GM19193 (cell line): ENCODE data around the gene LDLRAP1.

Source experiments
- POLR2A ChIP-seq: IDR thresholded peaks from 4 replicates; pipeline ENCODE4 v1.6.1; 2011; ENCODE audit not compliant: insufficient read depth, insufficient read length; ENCODE audit errors: extremely low read depth

LDLRAP1 gene, protein sequence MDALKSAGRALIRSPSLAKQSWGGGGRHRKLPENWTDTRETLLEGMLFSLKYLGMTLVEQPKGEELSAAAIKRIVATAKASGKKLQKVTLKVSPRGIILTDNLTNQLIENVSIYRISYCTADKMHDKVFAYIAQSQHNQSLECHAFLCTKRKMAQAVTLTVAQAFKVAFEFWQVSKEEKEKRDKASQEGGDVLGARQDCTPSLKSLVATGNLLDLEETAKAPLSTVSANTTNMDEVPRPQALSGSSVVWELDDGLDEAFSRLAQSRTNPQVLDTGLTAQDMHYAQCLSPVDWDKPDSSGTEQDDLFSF

GRCh38 chr1:25543425-25544242 lies at the start of gene LDLRAP1:
TSS of gene LDLRAP1 (plus strand) at chr1:25543606. CDS start at chr1:25543699, 93 bp downstream.
- peak; percentile 50 for TF ChIP-seq POLR2A

GRCh38 chr1:25494952-25495351 lies 48.5 kb upstream of the LDLRAP1 start:
- TF ChIP-seq POLR2A, result no peak

GRCh38 chr1:25500694-25501093 lies 42.7 kb upstream of the LDLRAP1 start:
- no peak for TF ChIP-seq POLR2A

DNA sequence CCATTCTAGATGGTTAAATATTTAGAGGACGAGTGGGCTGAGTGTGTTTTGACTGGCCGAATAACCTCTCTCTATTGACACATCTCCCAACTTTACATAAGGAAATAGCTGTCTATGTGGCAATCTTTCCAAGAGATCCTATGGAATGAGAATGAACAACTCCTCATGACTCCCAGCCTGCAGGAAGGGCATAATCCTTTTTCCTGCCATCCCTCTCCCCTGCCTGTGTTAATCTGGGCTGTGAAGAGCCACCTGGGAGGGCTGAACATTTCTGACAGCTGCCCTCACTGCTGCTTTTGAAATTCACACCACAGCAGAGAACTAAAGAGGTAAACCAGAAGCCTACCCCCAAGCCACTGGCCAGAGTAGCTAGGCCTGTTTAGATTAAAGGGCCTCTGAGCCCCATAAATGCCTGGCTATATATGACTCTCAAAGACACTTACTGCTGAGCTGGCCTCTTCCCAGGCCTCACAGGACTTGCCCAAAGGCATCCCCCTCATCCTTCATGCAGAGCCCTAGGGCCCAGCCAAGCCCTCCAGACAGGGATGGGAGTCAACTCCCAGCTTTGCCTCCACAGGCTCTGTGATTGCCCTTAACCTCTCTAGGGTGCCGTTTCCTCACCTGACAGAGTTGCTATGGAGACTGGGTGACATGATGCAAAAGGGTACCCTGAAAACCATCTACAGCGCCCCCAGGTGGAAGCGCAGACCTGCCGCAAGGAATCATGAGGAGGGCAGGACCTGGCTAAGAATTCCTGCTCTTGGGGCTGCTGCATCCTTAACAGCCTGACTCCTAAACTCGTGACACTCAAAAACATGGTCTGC lies 42.0 kb upstream of the LDLRAP1 start:
- no peak for TF ChIP-seq POLR2A

DNA sequence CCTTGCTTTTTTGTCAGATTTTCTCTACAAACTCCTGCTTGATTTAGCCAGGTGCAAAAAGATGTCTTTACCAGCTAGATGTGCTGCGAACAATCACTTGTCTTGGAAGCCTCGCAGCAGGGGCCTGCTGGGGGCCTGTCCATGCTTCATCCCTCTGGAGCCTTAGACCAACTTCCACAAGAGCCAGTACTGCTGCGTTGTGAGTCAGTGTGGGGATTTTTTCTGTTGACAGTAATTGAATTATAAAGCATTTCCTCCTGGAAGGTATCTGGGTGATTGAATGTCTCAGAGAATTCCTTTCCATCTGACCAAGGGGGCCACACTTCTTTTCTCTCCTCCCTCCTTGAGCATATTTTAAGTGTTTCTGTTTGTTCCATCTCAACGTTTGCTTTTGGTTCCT lies 40.4 kb upstream of the LDLRAP1 start:
- TF ChIP-seq POLR2A, result no peak

DNA sequence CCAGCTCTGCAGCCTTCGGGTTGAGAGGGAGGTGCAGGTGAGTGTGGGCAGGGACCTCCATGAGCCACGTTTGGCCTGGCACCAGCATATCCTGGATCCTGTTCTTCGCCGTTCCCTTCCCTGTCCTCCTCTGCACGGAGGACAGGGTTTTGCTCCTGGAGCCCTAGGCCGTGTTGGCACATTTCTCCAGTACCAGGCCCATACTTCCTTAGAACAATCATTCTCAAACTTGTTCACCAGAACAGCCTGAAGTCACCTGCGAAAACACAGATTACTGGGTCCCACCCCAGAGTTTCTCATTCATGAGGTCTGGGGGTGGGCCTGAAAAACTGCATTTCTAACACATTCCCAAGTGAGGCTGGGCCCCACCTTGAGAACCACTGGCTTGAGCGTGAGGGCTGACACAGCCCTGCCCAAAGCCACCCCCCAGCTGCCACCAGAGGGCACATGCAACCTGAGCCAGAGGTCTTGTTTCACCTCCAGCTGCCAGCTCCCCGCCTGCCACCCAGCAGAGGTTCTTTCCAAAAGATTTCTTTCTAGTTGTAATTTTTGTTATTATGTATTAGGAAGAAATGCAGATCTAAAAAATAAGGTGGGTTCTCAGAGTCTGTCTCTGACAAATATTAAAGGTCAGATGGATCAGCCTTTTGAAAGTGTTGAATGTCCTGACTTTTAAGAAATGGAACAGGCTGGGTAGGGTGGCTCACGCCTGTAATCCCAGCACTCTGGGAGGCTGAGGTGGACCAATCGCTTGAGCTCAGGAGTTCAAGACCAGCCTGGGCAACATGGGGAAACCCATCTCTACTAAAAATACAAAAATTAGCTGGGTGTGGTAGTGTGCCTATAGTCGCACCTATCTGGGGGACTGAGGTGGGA lies 39.6 kb upstream of the LDLRAP1 start:
- TF ChIP-seq POLR2A, result no peak

- no peak for TF ChIP-seq POLR2A
Measured at GRCh38 chr1:25504706-25505595, 38.5 kb upstream of the LDLRAP1 start.

DNA sequence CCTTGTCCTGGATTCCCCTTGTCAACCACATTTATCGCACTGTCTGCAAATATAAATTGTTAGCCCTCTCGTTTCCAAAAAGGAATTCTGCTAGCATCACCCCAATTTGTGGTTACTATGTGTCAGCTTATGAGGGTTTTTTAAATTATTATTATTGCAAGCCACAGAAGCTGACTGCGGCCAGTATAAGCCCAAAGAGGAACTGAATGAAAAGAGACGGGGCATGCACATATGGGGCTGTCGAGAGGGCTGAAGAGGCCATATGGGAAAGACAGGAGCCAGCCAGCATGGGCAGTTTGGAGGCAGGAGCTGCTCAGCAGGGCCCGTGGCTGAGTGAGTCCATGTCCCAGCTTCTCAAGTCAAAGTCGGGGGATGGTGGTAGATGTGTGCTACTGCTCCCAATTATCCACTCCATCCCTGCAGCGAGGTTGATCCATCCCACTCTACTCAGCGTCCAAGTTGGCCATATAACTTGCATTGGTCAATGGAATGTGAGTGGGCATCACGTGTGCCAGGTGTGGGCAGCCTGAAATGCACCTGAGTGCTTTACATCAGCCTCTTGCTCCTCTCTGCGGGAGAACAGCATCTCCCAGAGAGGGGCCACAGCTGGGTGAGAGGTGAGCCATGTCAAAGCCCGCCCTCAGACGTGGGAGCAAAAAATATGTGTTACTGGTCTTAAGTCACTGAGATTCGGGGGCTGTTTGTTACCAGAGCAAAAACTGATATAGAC lies 37.6 kb upstream of the LDLRAP1 start:
- no peak for TF ChIP-seq POLR2A

- TF ChIP-seq POLR2A, result no peak
Measured at GRCh38 chr1:25513666-25514065, 29.7 kb upstream of the LDLRAP1 start.

DNA sequence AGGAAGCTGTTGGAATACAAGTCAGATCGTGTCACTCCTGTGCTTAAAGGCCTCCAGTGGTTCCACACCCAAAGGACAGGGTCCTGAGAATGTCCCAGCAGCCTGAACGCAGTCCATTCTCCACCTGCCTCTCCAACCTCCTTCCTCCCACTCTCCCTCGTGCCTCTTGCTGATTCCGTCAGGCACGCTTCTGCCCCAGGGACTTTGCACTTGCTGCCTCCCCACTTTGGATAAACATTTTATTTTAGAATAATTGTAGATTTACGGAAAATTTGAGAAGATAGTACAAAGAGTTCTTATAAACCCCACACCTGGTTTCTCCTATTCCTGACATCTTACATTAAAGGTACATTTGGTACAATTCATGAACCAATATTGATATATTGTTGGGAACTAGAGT lies 28.4 kb upstream of the LDLRAP1 start:
- TF ChIP-seq POLR2A, result no peak

GRCh38 chr1:25516686-25517085 lies 26.7 kb upstream of the LDLRAP1 start:
- TF ChIP-seq POLR2A, result no peak

- TF ChIP-seq POLR2A, result no peak
Measured at GRCh38 chr1:25517476-25518394, 25.7 kb upstream of the LDLRAP1 start.

- no peak for TF ChIP-seq POLR2A
Measured at GRCh38 chr1:25519624-25520023, 23.8 kb upstream of the LDLRAP1 start.
